BLaER1 (cell line): Measurements from ENCODE around the gene COL20A1.

Experiments
- H3K27ac ChIP-seq: shearing (Covaris generic); formaldehyde crosslinking; 2 replicates; pipeline ENCODE4 v1.8.1; 2022
- H3K27me3 ChIP-seq: shearing (Covaris generic); formaldehyde crosslinking; 2 replicates; pipeline ENCODE4 v1.8.1; 2022
- H3K36me3 ChIP-seq: shearing (Covaris generic); formaldehyde crosslinking; 2 replicates; pipeline ENCODE4 v1.8.1; 2022
- H3K4me1 ChIP-seq: shearing (Covaris generic); formaldehyde crosslinking; 2 replicates; pipeline ENCODE4 v1.8.1; 2022
- H3K4me2 ChIP-seq: shearing (Covaris generic); formaldehyde crosslinking; 2 replicates; pipeline ENCODE4 v1.8.1; 2022
- H3K4me3 ChIP-seq: shearing (Covaris generic); formaldehyde crosslinking; 2 replicates; pipeline ENCODE4 v1.8.1; 2022
- H3K9ac ChIP-seq: shearing (Covaris generic); formaldehyde crosslinking; 2 replicates; pipeline ENCODE4 v1.8.1; 2022
- H3K9me3 ChIP-seq: shearing (Covaris generic); formaldehyde crosslinking; 2 replicates; pipeline ENCODE4 v1.8.1; 2022
- H4K20me1 ChIP-seq: shearing (Covaris generic); formaldehyde crosslinking; 2 replicates; pipeline ENCODE4 v1.8.1; 2022
- Cebpa-rat ChIP-seq: shearing (Covaris generic); IDR thresholded peaks from 2 replicates; pipeline ENCODE4 v1.8.1; 2022

Gene COL20A1

GRCh38 chr20:63253065-63253437 lies 39.9 kb upstream of the COL20A1 start:
- Histone ChIP-seq H4K20me1 (peaks cover 17% of the 10 kb centered on the region; the same call in 1 of the 2 replicates), H3K27me3 (peaks cover 50% of the 10 kb centered on the region)

GRCh38 chr20:63253438-63254231 lies 39.4 kb upstream of the COL20A1 start:
- Histone ChIP-seq H4K20me1 (peaks cover 17% of the 10 kb centered on the region; the same call in 1 of the 2 replicates), H3K36me3 (no peaks in the 10 kb centered on the region), H3K9me3 (no peaks in the 10 kb centered on the region), H3K27ac (peak overlapping the region; percentile 94), H3K27me3 (peaks cover 50% of the 10 kb centered on the region), H3K9ac (peak overlapping the region; percentile 91), H3K4me2 (peak overlapping the region; percentile 97), H3K4me3 (peak overlapping the region; percentile 85), H3K4me1 (peaks cover 94% of the 10 kb centered on the region)
- no peak for TF ChIP-seq Cebpa-rat

More at GRCh38 chr20:63253065-63253437, 39.9 kb upstream of the COL20A1 start:
- Histone ChIP-seq H3K36me3 (peaks cover 1% of the 10 kb centered on the region; the same call in 1 of the 2 replicates), H3K9me3 (no peaks in the 10 kb centered on the region), H3K4me1 (peaks cover 94% of the 10 kb centered on the region), H3K4me3 (peak overlapping the region; percentile 85), H3K27ac (peak overlapping the region; percentile 94), H3K4me2 (peak overlapping the region; percentile 97), H3K9ac (peak overlapping the region; percentile 91)
- no peak for TF ChIP-seq Cebpa-rat

DNA sequence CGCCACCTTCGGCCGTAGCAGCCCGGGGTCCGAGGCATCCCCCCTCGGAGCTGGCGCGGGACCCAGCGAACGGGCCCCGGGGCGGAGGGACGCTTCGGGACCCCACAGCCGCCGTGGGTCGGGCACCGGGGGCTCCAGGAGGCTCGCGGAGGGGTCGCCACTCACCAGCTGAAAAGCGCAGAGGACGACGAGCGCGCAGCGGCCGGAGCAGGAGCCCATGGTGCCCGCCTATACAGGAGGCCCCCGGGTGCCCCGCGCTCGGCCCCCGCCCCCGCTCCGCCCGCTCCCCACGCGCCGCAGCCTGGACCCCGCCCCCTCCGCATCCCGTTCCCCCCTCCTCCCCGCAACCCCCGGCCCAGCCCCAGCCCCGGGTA lies 38.8 kb upstream of the COL20A1 start, which contains the start of gene NKAIN4:
NKAIN4 (minus strand) TSS at position 232 of the 374 bp plus-strand sequence; CDS start at position 219, 13 bp downstream.
- TF ChIP-seq Cebpa-rat: no peak
- Histone ChIP-seq H3K9me3 (no peaks in the 10 kb centered on the region), H3K36me3 (no peaks in the 10 kb centered on the region), H3K27me3 (peaks cover 50% of the 10 kb centered on the region), H3K9ac (peak within 1 kb of the TSS; percentile 91), H3K27ac (peak within 1 kb of the TSS; percentile 94), H3K4me2 (peak within 1 kb of the TSS; percentile 97), H3K4me3 (peak within 1 kb of the TSS; percentile 85), H3K4me1 (peaks cover 94% of the 10 kb centered on the region), H4K20me1 (peaks cover 16% of the 10 kb centered on the region)

GRCh38 chr20:63254606-63255384 lies 38.2 kb upstream of the COL20A1 start:
- H4K20me1 ChIP-seq: peaks cover 22% of the 10 kb centered on the region
- H3K36me3 ChIP-seq: no peaks in the 10 kb centered on the region
- peak overlapping the region; percentile 85 for H3K4me3 ChIP-seq
- H3K4me2 ChIP-seq: peak overlapping the region; percentile 86
- H3K9me3 ChIP-seq: no peaks in the 10 kb centered on the region
- H3K27ac ChIP-seq: peak overlapping the region; percentile 88
- H3K4me1 ChIP-seq: peaks cover 94% of the 10 kb centered on the region
- H3K27me3 ChIP-seq: peaks cover 50% of the 10 kb centered on the region
- no peak for TF ChIP-seq Cebpa-rat
- peak overlapping the region; percentile 81 for H3K9ac ChIP-seq

DNA sequence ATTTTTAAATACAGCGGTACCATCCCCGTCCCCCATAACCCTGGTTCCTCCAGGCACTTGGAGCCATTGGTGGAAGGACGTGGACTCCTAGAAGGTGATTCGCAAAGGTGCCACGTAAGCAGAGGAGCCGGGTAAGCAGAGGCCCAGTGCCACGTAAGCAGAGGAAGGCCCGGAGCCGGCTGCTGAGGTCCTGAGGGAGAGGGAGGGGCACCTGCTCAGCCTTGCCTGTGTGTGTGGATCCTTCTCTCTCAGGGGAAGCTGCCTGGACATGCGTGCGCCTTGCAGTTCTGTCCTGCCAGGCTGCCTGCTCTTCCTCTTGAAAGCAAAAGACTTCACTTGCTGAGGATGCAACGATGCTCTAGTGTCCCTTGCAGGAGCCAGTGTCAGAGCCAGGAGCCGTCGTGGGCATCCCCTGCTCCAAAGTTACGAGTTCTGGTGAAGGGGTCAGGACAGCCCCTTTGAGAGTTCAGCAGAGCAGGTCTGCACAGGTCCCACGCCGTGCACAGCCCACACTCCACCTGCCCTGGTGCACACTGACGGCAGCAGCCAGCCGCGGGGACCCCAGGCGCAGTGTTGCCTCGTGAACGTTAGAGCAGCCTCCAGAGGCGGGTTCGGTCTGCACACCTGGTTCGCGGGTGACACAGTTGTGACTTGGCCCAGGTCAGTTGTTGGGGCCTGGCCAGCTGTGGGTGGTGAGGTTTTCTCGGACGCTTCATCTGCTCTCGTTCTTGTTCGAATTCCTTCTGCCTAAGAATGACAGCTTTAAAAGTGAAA lies 36.9 kb upstream of the COL20A1 start:
- Histone ChIP-seq H4K20me1 (peaks cover 35% of the 10 kb centered on the region), H3K4me2 (peak overlapping the region; percentile 86), H3K36me3 (no peaks in the 10 kb centered on the region), H3K9ac (peak overlapping the region; percentile 81; the same call in 1 of the 2 replicates), H3K9me3 (no peaks in the 10 kb centered on the region), H3K27me3 (peaks cover 50% of the 10 kb centered on the region), H3K4me3 (peak overlapping the region; percentile 85), H3K4me1 (peaks cover 95% of the 10 kb centered on the region), H3K27ac (0 out of 2 replicates have a peak overlapping the region, but pooled peaks have one; percentile 88)
- no peak for TF ChIP-seq Cebpa-rat

DNA sequence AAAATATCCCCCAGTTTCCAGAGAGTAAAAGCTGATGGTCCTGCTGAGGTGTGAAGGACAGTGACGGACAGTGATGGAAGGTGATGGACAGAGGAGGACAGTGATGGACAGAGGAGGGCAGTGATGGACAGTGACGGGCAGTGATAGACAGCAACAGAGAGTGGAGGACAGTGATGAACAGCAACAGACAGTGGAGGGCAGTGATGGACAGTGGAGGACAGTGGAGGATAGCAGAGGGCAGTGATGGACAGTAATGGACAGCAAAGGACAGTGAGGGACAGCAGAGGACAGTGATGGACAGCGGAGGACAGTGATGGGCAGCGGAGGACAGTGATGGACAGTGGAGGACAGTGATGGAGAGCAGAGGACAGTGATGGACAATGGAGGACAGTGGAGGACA lies 36.0 kb upstream of the COL20A1 start:
- H4K20me1 ChIP-seq: peaks cover 37% of the 10 kb centered on the region

GRCh38 chr20:63257629-63258028 lies 35.4 kb upstream of the COL20A1 start:
- H3K27ac ChIP-seq: no peak overlapping the region
- peak overlapping the region; percentile 86 for H3K4me2 ChIP-seq
- no peak overlapping the region for H3K4me3 ChIP-seq
- H3K9me3 ChIP-seq: no peaks in the 10 kb centered on the region
- H3K27me3 ChIP-seq: peaks cover 42% of the 10 kb centered on the region
- no peak overlapping the region for H3K9ac ChIP-seq
- H3K4me1 ChIP-seq: peaks cover 95% of the 10 kb centered on the region
- H3K36me3 ChIP-seq: no peaks in the 10 kb centered on the region
- peaks cover 37% of the 10 kb centered on the region for H4K20me1 ChIP-seq
- no peak for TF ChIP-seq Cebpa-rat

More for the DNA sequence above, 36.0 kb upstream of the COL20A1 start:
- Histone ChIP-seq H3K9me3 (no peaks in the 10 kb centered on the region), H3K27ac (no peak overlapping the region), H3K4me1 (peaks cover 95% of the 10 kb centered on the region), H3K36me3 (no peaks in the 10 kb centered on the region), H3K4me2 (peak overlapping the region; percentile 86), H3K9ac (no peak overlapping the region), H3K4me3 (no peak overlapping the region), H3K27me3 (peaks cover 48% of the 10 kb centered on the region)
- TF ChIP-seq Cebpa-rat: no peak

DNA sequence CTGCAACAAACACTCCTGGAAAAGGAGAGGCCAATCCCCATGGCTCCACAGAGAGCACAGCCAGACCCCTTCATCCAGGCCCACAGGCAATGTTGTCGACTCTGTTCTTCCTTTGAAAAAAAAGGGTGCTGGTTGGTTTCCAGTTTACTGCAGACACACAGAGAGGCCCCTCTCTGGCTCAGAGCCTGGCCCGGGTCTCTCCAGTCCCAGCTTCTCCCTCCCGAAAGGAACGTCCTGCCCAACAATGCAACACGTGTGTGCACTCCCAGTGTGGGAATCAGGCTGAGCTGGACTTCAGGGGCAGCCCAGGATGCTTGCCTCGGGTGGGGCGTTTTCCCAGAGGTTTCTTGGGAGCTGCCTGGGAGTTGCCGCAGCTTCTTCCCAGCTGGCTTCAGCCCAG lies 34.2 kb upstream of the COL20A1 start:
- H3K27me3 ChIP-seq: peaks cover 31% of the 10 kb centered on the region
- H3K9me3 ChIP-seq: no peaks in the 10 kb centered on the region
- 0 out of 2 replicates have a peak overlapping the region, but pooled peaks have one; percentile 11 for H3K9ac ChIP-seq
- H3K4me2 ChIP-seq: peak overlapping the region; percentile 86
- TF ChIP-seq Cebpa-rat: no peak
- H3K36me3 ChIP-seq: no peaks in the 10 kb centered on the region
- peak overlapping the region; percentile 19; the same call in 1 of the 2 replicates for H3K27ac ChIP-seq
- H3K4me1 ChIP-seq: peaks cover 90% of the 10 kb centered on the region
- no peak overlapping the region for H3K4me3 ChIP-seq
- peaks cover 37% of the 10 kb centered on the region for H4K20me1 ChIP-seq
